NCI-H748 (cell line): Measurements from ENCODE around the gene CRYBG2.
A peak's percentile ranks its signal among the peaks of the same experiment; 100 is the strongest.
"Not testable (repeated sequence)": the region's sequence is repeated elsewhere in the genome, so short reads cannot be mapped to it uniquely, and the experiment has no call there.

Experiments
- DNase-seq: peaks from one replicate; lab custom pipeline; 2025; ENCODE audit not compliant: unreplicated experiment; lab: John Stamatoyannopoulos, UW

CRYBG2 gene

GRCh38 chr1:26350701-26351589 lies 3.0 kb downstream of the CRYBG2 start:
- DNase-seq: no peak

GRCh38 chr1:26350343-26350700 lies 3.6 kb downstream of the CRYBG2 start:
- DNase-seq: no peak

GRCh38 chr1:26349877-26350244 lies 4.1 kb downstream of the CRYBG2 start:
- no peak for DNase-seq

GRCh38 chr1:26349188-26349876 lies 4.6 kb downstream of the CRYBG2 start:
- no peak for DNase-seq

DNA sequence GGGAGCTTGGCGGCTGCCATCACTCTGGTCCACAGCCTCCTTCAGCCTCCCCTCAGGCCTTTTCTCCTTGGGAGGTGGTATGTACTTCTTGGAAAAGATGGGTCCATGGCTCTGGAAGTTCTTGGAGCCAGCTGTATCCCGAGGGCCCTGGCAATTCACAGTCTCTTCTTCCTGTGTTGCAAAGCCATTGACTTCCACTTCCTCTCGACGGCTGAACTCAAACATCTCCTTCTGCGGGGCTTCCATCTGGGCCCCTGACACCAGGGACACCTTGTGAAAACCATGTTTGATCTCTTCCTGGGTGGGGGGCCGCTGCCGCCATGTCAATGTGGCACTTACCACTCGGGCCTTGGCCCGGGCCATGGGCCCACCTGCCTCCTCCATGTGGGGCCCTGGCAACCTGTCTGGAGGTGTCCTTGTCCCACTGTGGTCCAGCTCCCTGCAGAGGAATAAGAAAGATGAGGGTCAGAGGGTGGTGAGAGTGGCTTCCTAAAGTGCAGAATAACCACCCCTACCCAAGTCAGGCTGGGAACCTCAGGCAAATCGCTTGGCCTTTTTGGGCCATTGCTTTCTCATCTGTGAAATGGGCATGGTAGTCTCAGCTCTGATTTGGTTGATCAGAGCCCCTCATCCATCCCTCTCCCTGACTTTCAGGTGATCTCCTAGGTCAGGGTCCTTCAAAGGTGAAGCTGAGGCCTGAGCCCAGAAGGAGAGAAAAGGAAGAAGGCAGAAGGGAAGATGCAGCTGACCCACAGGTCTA lies 7.5 kb downstream of the CRYBG2 start:
- DNase-seq: no peak

DNA sequence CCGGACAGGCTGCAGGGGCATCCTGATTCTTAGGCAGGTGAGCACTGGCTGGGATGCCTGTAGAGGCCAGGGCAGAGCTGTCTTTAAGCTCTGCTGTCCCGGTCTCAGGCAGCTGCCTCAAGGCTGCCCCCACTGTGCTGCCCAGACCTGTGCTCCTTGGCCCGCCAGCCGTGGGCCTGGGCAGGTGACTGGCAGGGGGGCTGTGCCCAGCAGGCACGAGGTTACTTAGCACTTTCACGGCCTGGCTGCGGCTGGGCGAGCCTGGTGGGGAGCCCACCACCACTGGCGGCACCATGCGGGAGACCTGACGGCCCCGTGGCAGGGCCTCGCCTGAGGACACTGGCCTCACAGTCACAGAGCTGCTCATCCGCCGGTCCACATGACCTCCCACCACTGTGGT lies 8.2 kb downstream of the CRYBG2 start:
- no peak for DNase-seq

DNA sequence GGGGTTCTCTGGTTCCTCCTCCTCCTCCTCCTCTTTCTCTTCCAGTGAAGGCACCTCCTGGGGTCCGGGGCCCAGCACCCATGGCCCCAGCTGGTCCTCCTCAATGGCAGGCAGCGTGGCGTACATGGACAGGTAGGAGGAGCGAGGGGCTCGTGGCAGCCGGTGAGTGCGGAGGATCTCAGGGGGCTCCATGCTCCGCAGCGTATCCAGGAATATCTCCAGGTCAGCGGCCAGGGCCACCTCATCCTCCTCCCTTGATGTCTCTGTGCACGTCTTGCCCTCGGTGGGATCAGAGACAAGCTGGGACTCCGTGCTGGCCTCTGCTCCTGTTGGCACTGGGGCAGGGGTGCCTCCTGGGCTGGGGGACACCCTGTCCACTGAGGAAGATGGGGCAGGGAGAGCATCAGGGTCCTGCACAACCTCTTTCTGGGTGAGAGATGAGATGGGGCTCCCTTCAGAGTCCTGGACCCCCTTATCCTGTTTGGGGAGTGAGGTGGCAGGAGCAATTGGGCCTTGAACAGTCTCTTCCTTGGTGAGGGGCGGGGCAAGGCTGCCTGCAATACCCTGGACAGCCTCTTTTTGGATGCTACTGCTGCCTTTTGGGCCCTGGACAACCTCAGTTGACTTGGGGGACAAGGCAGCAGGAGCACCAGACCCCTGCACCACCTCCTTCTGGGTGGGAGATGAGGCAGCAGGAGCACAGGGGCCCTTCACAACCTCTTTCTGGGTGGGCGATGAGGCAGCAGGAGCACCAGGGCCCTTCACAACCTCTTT lies 9.6 kb downstream of the CRYBG2 start:
- no peak for DNase-seq

DNA sequence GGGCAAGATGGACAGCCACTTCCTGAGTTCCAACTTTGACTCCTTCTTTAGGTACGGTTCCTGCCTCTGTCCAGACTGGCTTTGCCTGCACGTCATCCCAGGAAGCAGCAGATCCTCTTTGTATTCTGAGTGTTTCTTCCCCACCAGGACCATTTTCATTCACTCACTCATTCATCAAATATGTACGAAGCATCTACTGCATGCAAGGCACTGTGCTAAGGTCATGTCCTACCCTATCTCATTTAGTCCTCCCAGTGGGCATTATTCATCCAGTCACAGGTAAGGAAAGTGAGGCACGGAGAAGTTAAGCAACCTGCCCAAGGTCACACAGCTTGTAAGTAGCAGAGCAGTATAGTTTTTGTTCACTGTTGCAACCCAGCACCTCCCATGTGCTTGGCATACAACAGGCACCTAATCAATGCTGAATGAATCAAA lies 13.9 kb downstream of the CRYBG2 start:
- DNase-seq: no peak

GRCh38 chr1:26338670-26339069 lies 15.3 kb downstream of the CRYBG2 start:
- DNase-seq: no peak

- no peak for DNase-seq
These were observed 16.3 kb downstream of the CRYBG2 start for GRCh38 chr1:26337625-26338024.

DNA sequence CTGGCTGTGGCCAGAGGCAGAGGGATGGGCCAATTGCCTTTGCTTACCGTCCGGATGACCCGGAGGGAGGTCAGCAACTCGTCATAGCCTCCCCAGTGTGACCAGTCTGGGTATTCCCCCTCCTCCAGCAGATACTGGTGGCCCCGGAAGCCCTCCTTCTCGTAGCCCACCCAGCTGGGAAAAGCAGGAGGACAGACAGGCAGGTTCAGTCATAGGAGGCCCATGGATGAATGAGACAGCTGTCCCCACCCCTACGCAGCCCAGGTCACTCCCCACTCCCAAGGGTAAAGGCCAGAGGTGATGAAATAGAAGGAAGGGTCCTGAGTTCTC lies 16.8 kb downstream of the CRYBG2 start:
- DNase-seq: no peak

DNA sequence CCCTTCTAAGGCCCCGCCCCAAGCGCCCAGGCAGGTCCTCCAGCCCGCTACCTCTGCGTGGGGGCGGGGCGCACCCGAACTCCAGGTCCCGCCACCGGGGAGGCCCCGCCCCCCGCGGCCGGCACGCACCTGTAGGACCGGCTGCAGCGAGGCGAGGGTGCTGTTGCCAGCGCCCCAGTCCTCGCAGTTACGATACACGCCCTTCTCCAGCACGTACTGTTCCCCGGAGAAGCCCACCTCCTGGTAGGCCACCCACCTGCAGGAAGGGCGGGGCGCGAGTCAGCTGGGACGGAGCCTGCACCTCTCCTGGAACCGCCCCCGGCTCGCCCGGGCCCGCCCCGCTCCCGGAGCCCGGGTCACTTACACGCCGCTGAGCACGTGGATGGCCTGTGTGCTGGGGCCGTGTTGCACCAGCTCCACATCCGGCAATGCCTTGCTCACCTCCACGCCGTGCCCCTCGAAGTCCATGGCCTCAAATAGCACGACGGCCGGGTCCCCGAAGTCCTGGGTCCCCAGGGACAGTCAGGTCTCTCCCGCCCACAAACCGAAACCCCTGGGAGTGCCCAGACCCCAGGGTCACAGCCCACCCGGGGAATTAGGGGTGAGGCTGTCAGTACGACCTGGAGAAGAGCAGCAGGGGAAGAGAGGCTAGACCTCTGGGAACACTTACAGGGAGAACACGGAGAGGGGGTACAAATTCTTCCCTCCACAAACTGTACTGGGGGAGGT lies 17.3 kb downstream of the CRYBG2 start:
- DNase-seq: peak; percentile 92

DNA sequence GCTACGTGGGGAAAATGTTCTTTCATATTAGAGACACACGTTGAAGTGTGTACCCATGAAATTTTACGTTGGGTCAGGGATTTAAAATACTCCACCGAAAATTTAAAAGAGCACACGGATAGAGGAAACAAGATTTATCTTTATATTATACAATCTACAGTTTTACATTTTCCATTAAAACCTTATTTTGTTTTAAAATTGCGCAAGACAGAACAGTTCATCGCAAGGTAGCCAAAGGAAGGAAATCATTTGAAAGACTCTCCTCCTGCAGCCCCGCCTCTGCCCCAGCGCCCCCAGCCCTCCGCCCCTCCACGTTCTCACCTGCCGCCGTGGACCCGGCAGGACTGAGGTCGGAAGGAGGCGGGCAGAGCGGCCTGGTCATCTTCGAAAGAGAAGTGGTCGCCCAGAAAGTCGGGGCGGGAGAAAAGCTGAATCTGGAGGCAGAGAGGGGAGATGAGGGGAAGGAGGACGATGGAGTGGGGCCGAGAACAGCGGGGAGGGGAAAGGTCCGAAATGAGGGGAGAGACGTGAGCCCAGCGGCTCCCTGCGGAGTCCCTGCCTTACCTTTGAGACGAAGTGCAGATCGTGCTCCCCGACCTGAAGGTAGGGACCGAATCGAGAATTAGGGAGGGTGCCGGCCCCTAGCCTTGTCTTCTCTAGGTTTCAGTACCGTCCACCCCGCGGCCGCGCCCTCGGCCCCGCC lies 18.0 kb downstream of the CRYBG2 start:
- DNase-seq: peak; percentile 61

- DNase-seq: not testable (repeated sequence)
These were observed 20.6 kb downstream of the CRYBG2 start for GRCh38 chr1:26333312-26333711.

GRCh38 chr1:26330276-26330675 lies 23.7 kb downstream of the CRYBG2 start:
- DNase-seq: no peak

DNA sequence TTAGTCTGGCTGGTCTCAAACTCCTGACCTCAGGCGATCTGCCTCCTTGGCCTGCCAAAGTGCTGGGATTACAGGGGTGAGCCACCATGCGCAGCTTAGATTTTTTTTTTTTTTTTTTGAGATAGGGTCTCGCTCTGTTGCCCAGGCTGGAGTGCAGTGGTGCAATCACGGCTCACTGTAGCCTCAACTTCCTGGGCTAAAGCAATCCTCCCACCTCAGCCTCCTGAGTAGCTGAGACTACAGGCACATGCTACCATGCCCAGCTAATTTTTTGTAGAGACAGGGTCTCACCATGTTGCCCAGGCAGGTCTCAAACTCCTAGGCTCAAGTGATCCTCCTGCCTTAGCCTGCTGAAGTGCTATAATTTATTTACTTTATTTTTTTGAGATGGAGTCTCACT lies 24.6 kb downstream of the CRYBG2 start:
- not testable (repeated sequence) for DNase-seq

DNA sequence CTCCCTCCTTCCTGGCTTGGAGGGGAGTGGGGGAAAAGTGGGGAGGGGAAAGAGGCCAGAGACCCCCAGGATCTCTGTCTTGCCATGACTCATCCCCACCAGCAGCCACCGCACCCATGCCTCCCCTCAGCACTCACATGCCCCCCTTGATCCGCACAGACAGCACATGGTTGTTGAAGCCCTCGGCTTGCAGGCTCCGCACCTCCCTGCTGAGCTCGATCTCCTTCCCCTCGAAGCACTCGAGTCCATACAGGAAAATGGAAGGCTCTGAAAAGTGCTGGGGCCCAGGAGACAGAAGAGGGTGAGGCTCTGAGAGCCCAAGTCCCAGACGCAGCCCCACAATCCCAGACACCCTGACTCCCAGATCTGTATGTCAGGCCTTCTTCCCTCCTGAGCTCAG lies 25.3 kb downstream of the CRYBG2 start:
- no peak for DNase-seq

- DNase-seq: peak; percentile 40
These were observed 26.0 kb downstream of the CRYBG2 start for GRCh38 chr1:26327956-26328362.

DNA sequence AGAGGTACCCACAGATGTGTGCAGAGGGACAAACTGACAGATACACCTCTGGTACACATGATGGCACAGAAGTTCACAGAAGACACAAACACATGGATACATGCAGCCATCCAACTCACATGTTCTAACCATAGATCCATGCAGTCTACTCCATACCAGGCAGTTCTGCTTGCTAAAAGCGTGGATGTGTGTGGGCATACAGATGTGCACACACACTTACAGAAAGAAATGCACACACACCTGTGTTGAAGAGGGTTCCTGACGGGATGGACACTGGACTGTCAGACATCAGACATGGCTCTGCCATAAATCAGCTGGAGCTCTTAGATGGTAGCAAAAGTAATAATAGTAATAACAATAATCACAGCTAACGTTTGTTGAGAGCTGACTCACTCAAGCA lies 29.4 kb downstream of the CRYBG2 start:
- DNase-seq: no peak

- DNase-seq: no peak
These were observed 30.5 kb downstream of the CRYBG2 start for GRCh38 chr1:26323382-26323781.
